Endothelial cell of umbilical vein (primary cell): ENCODE data around the gene KCNJ13.

ENCODE experiments used
- EZH2 ChIP-seq: IDR thresholded peaks from 2 replicates; pipeline ENCODE4 v1.6.1; 2012; ENCODE audit warnings: borderline replicate concordance, low read depth, mild to moderate bottlenecking, moderate library complexity, low read length, inconsistent platforms; ENCODE audit not compliant: severe bottlenecking
- GATA2 ChIP-seq: IDR thresholded peaks from 2 replicates; pipeline ENCODE4 v1.7.0; 2011; ENCODE audit warnings: low read depth, mild to moderate bottlenecking, moderate library complexity, mixed read lengths, low read length; ENCODE audit not compliant: insufficient read length, insufficient read depth
- MYC ChIP-seq: IDR thresholded peaks from one replicate; pipeline ENCODE4 v1.6.1; 2011; ENCODE audit warnings: mild to moderate bottlenecking, low read depth, low read length
- POLR2A ChIP-seq: IDR thresholded peaks from 2 replicates; pipeline ENCODE4 v1.6.1; 2012; ENCODE audit warnings: low read depth, mild to moderate bottlenecking, control low read depth, low read length
- TF ChIP-seq, protein P1 (sequence below), 2 donors: IDR thresholded peaks; 1 replicate in 1 of 2; 2 replicates in 1 of 2; pipeline ENCODE4 v1.5.1; 2011; ENCODE audit warnings: low read length in 2 of 2, mild to moderate bottlenecking in 2 of 2, moderate library complexity in 2 of 2, control low read depth in 1 of 2, inconsistent platforms in 1 of 2, low read depth in 1 of 2; ENCODE audit not compliant: insufficient read depth in 1 of 2; ENCODE audit errors: extremely low read depth in 1 of 2

DNA sequence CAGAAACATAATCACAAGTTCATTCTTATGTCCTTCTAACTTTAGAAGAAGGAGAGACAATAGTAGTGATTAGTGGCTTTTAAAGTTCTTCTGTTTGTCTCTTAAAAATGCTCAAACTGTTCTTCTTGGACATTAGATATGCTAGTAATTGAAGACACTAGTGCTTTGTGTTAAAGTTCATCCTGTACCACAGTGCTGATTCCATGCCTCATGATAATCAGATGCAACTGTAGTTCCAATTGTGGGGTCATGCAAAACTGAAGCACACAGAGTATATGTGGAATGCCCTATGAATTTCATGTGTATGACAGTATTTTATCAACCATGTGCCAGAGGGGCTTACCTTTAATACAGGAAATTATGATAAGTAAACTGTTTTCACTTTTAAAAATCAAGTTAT lies 11.4 kb upstream of the KCNJ13 start:
- TF ChIP-seq, protein P1, sequence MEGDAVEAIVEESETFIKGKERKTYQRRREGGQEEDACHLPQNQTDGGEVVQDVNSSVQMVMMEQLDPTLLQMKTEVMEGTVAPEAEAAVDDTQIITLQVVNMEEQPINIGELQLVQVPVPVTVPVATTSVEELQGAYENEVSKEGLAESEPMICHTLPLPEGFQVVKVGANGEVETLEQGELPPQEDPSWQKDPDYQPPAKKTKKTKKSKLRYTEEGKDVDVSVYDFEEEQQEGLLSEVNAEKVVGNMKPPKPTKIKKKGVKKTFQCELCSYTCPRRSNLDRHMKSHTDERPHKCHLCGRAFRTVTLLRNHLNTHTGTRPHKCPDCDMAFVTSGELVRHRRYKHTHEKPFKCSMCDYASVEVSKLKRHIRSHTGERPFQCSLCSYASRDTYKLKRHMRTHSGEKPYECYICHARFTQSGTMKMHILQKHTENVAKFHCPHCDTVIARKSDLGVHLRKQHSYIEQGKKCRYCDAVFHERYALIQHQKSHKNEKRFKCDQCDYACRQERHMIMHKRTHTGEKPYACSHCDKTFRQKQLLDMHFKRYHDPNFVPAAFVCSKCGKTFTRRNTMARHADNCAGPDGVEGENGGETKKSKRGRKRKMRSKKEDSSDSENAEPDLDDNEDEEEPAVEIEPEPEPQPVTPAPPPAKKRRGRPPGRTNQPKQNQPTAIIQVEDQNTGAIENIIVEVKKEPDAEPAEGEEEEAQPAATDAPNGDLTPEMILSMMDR (IDR thresholded peaks at IDR 0.05; ENCODE audit: extremely low read depth in 1 of 2, insufficient read depth in 1 of 2, low read depth in 1 of 2, low read length in 2 of 2): no peak
- no peak for TF ChIP-seq POLR2A
- TF ChIP-seq EZH2: no peak
- TF ChIP-seq GATA2: no peak
- no peak for TF ChIP-seq MYC
